ENCODE data around the gene MAST3. TPM values are rescaled to one million over a fixed set of nuclear protein-coding genes. Genes with fewer than 3 reads are reported as not detected.

The MAST3 gene
- total RNA-seq, 1 experiment from 2014 or later: 10.4 TPM

GRCh38 chr19:18172331-18173053, 74.9 kb downstream of the MAST3 start:
- H3K79me1 ChIP-seq (ENCODE audit: insufficient read depth, low read depth, low read length, poor library complexity, severe bottlenecking): no peaks in the 10 kb centered on the region
- H2BK5ac ChIP-seq (ENCODE audit: insufficient read length, low read length): no peak overlapping the region
- Mint-ChIP-seq H3K27ac (no peak overlapping the region), H3K4me3 (no peak overlapping the region), H3K9me3 (no peaks in the 10 kb centered on the region), H3K36me3 (ENCODE audit: insufficient read depth in 1 of 3, low read depth in 3 of 3) (peaks cover 10 to 39% (median 38%) of the 10 kb centered on the region in 3 experiments), H3K27me3 (ENCODE audit: low read depth) (peaks cover 17% of the 10 kb centered on the region), H3K4me1 (peaks cover 9 to 18% of the 10 kb centered on the region in 2 experiments)
- H2BK12ac ChIP-seq (ENCODE audit: insufficient read length, low read depth, low read length): no peak overlapping the region
- no peak overlapping the region for H3K18ac ChIP-seq (ENCODE audit: insufficient read length, low read depth, low read length)
- no peak overlapping the region for H3K4ac ChIP-seq (ENCODE audit: low read depth, low read length)
- no peak overlapping the region for H2AK5ac ChIP-seq (ENCODE audit: insufficient read length, low read length)
- no peak overlapping the region for H4K8ac ChIP-seq (replicated peaks; ENCODE audit: insufficient read length, low read depth, low read length)
- H3K27ac ChIP-seq (ENCODE audit: insufficient read length, low read depth, low read length): no peak overlapping the region
- H2AFZ ChIP-seq (ENCODE audit: low read length): no peak overlapping the region
- no peak overlapping the region for H3K4me2 ChIP-seq (ENCODE audit: insufficient read depth, insufficient read length, low read length)
- no peak overlapping the region for H3K9ac ChIP-seq (ENCODE audit: extremely low read depth, insufficient read length, low read length)
- H3K4me1 ChIP-seq (ENCODE audit: insufficient read depth, low read length): no peaks in the 10 kb centered on the region; the same call in 1 of the 2 replicates
- no peak overlapping the region for H3T11ph ChIP-seq (ENCODE audit: low read length)
- no peaks in the 10 kb centered on the region for H3K79me2 ChIP-seq (ENCODE audit: insufficient read depth, low read length)
- H3K27me3 ChIP-seq (ENCODE audit: insufficient read depth, low read length): no peaks in the 10 kb centered on the region
- no peaks in the 10 kb centered on the region for H3K9me3 ChIP-seq (ENCODE audit: control insufficient read depth, low read depth, low read length)
- no peak for TF ChIP-seq CTCF (conservative IDR thresholded peaks at IDR 0.05)
- peaks cover 10% of the 10 kb centered on the region for H3K23me2 ChIP-seq (ENCODE audit: insufficient read length, low read depth, low read length, poor library complexity, severe bottlenecking)
- no CpG with 5 or more reads among the region's 7 CpGs for WGBS (ENCODE audit: extremely low coverage, insufficient read length, low lambda C conversion rate)
- H3K23ac ChIP-seq (ENCODE audit: insufficient read length, low read depth, low read length): no peak overlapping the region
- H3K56ac ChIP-seq (ENCODE audit: insufficient read length, low read depth, low read length): no peak overlapping the region
- H4K20me1 ChIP-seq (ENCODE audit: control insufficient read depth, insufficient read depth, insufficient read length): no peaks in the 10 kb centered on the region
- no peak overlapping the region for H2BK20ac ChIP-seq (ENCODE audit: low read depth, low read length, poor library complexity, severe bottlenecking)
- DNase-seq: no peak
- H2BK120ac ChIP-seq (ENCODE audit: low read depth, low read length, poor library complexity, severe bottlenecking): no peak overlapping the region
- no peak overlapping the region for H2BK15ac ChIP-seq (ENCODE audit: low read depth, low read length)
- no peak overlapping the region for H3K14ac ChIP-seq (ENCODE audit: insufficient read depth, low read length)
- no peak overlapping the region for H4K5ac ChIP-seq (ENCODE audit: insufficient read length, low read depth, low read length)
- H4K91ac ChIP-seq (ENCODE audit: insufficient read length, low read depth, low read length): no peak overlapping the region

Data from H9 (cell line).